K562 (cell line): ENCODE measurements around the gene NEK5. TPM values are rescaled to one million over a fixed set of nuclear protein-coding genes. Genes with fewer than 3 reads are reported as not detected.

Experiments used
- ATAC-seq: fragments of 200-7000 bp; cut with Tn5 transposase; 3 replicates; pipeline ENCODE4 v1.9.1; 2020; ENCODE audit warnings: moderate library complexity
- BruUV-seq: library from RNA; stranded (reverse); fragments of 400-500 nt; replicated peaks from 2 replicates; lab custom pipeline; 2021; lab: Mats Ljungman, UMichigan
- CTCF ChIA-PET: fragments of 300-600 bp; formaldehyde crosslinking; extraction: SDS; loops from one replicate; lab custom pipeline; 2021; ENCODE audit warnings: low intra/inter-chr PET ratio; lab: Yijun Ruan, JAX
- POLR2A ChIA-PET: fragments of 300-600, 350-650 bp; sonication (Branson Sonifier 250); formaldehyde crosslinking; extraction: SDS; loops from one replicate; lab custom pipeline; 2021; ENCODE audit warnings: antibody characterized with exemption, inconsistent platforms; lab: Yijun Ruan, JAX
- DNase-seq, 4 experiments: peaks; one replicate each; pipeline versions ENCODE4 v3.0.0 to v3.0.0-alpha.2; 2011 to 2018; ENCODE audit warnings: low spot score in 3 of 4, mixed read lengths in 3 of 4; ENCODE audit errors: extremely low read depth in 1 of 4
- FAIRE-seq: peaks from 2 replicates; lab custom pipeline; 2011; peaks lifted over from hg19 to GRCh38; lab: Jason Lieb, UNC
- H2AFZ ChIP-seq: 2 replicates; pipeline ENCODE4 v1.6.0; 2011; ENCODE audit warnings: low read depth, low read length, control low read depth, inconsistent platforms
- H3K27ac ChIP-seq: fragments of 200-600 bp; 3 replicates; pipeline ENCODE4 v1.8.0; 2011; ENCODE audit warnings: low read depth, mild to moderate bottlenecking, control low read depth, inconsistent platforms, low read length, moderate library complexity, mixed read lengths; ENCODE audit errors: extremely low read depth
- H3K27me3 ChIP-seq, 2 experiments: fragments of 300-600 bp in 1 of 2; 2 replicates in 1 of 2; 3 replicates in 1 of 2; pipeline versions ENCODE4 v1.6.0 to v1.8.0; 2011; ENCODE audit warnings: inconsistent platforms in 2 of 2, low read length in 2 of 2, mild to moderate bottlenecking in 1 of 2, mixed read lengths in 1 of 2, moderate library complexity in 1 of 2; ENCODE audit not compliant: control insufficient read depth in 2 of 2, insufficient read depth in 2 of 2
- H3K36me3 ChIP-seq: fragments of 300-600 bp; 3 replicates; pipeline ENCODE4 v1.8.0; 2011; ENCODE audit warnings: mild to moderate bottlenecking, low read length, inconsistent platforms; ENCODE audit not compliant: control insufficient read depth, insufficient read depth
- H3K4me1 ChIP-seq, 2 experiments: fragments of 200-600 bp in 1 of 2; replicated peaks in 1 of 2; 2 replicates in 1 of 2; 3 replicates in 1 of 2; pipeline versions ENCODE4 v1.5.1 to v1.8.0; 2011; ENCODE audit warnings: inconsistent platforms in 2 of 2, low read length in 2 of 2, mild to moderate bottlenecking in 1 of 2, mixed read lengths in 1 of 2, moderate library complexity in 1 of 2; ENCODE audit not compliant: control insufficient read depth in 2 of 2, insufficient read depth in 2 of 2
- H3K4me2 ChIP-seq: 2 replicates; pipeline ENCODE4 v1.6.1; 2011; ENCODE audit warnings: low read length, control low read depth, inconsistent platforms, mixed read lengths; ENCODE audit not compliant: insufficient read depth
- H3K4me3 ChIP-seq: fragments of 200-600 bp; sonication (generic), shearing (Covaris generic); 2 replicates; pipeline ENCODE4 v1.5.1; 2016; ENCODE audit warnings: control low read depth, inconsistent platforms
- H3K79me2 ChIP-seq: fragments of 200-600 bp; 3 replicates; pipeline ENCODE4 v1.8.0; 2011; ENCODE audit warnings: low read length, inconsistent platforms; ENCODE audit not compliant: control insufficient read depth, insufficient read depth
- H3K9ac ChIP-seq, 2 experiments: 2 replicates each; pipeline versions ENCODE4 v1.6.0 to v1.6.1; 2011; ENCODE audit warnings: low read depth in 2 of 2, low read length in 2 of 2, control low read depth in 1 of 2, inconsistent platforms in 1 of 2, mild to moderate bottlenecking in 1 of 2, mixed read lengths in 1 of 2; ENCODE audit not compliant: insufficient read depth in 1 of 2
- H3K9me1 ChIP-seq: one replicate; pipeline ENCODE4 v1.6.0; 2011; ENCODE audit warnings: inconsistent platforms, mild to moderate bottlenecking, low read length, moderate library complexity; ENCODE audit not compliant: control insufficient read depth, insufficient read depth
- H3K9me3 ChIP-seq: replicated peaks from 2 replicates; pipeline ENCODE4 v1.5.1; 2011; ENCODE audit warnings: low read depth, low read length, inconsistent platforms; ENCODE audit not compliant: control insufficient read depth, insufficient read depth
- H4K20me1 ChIP-seq: replicated peaks from 2 replicates; pipeline ENCODE4 v1.6.1; 2011; ENCODE audit warnings: low read length, inconsistent platforms, mixed read lengths; ENCODE audit not compliant: control insufficient read depth, insufficient read depth
- CEBPZ ChIP-seq: fragments of 150-350 bp; IDR thresholded peaks from 2 replicates; pipeline ENCODE4 v1.6.1; 2014; ENCODE audit warnings: low read depth, mild to moderate bottlenecking, low read length, borderline replicate concordance
- ETV1 ChIP-seq: fragments of 450-650 bp; conservative IDR thresholded peaks from 2 replicates; pipeline ENCODE4 v1.6.1; 2016; ENCODE audit warnings: missing genetic modification characterization, control low read depth, low read depth, missing compliant biosample characterization
- JUNB ChIP-seq: fragments of 450-650 bp; formaldehyde crosslinking; conservative IDR thresholded peaks from 2 replicates; pipeline ENCODE4 v1.4.0; 2020; ENCODE audit warnings: mild to moderate bottlenecking
- PURB ChIP-seq: sonication (generic); formaldehyde crosslinking; IDR thresholded peaks from 2 replicates; pipeline ENCODE4 v1.9.0; 2021; ENCODE audit warnings: low read depth, mild to moderate bottlenecking, missing genetic modification reagents
- RUNX1 ChIP-seq: sonication (generic); IDR thresholded peaks from 2 replicates; pipeline ENCODE4 v1.6.1; 2016; ENCODE audit warnings: antibody characterized with exemption, low read depth
- SIN3A ChIP-seq, 2 experiments: fragments of 150-350 bp in 1 of 2; IDR thresholded peaks; 2 replicates each; pipeline ENCODE4 v1.6.1; 2011 to 2016; ENCODE audit warnings: borderline replicate concordance in 2 of 2, low read depth in 2 of 2, low read length in 2 of 2, mild to moderate bottlenecking in 2 of 2, moderate library complexity in 2 of 2; ENCODE audit not compliant: control insufficient read depth in 1 of 2
- TARDBP ChIP-seq: fragments of 450-650 bp; IDR thresholded peaks from 2 replicates; pipeline ENCODE4 v1.6.1; 2016
- ZFP1 ChIP-seq: fragments of 450-650 bp; formaldehyde crosslinking; IDR thresholded peaks from 2 replicates; pipeline ENCODE4 v1.4.0; 2020; ENCODE audit warnings: mild to moderate bottlenecking, mixed read lengths
- WGBS: fragments of 100-300 bp; shearing (Covaris generic); methylation state at CpG from one replicate; pipeline ENCODE4 v1.1.6; 2016; ENCODE audit warnings: low coverage, mixed read lengths; ENCODE audit not compliant: insufficient coverage; ENCODE audit errors: missing lambda C conversion rate; 5-methylcytosine and 5-hydroxymethylcytosine counted together
- in situ Hi-C: fragments of 300-500 bp; cut with MboI; formaldehyde crosslinking; loops from 4 replicates; pipeline ENCODE4 v1.15.0; 2018; ENCODE audit warnings: inconsistent platforms, mixed read lengths
- intact Hi-C: fragments of 100-400 bp; cut with micrococcal nuclease; formaldehyde crosslinking; loops from 2 replicates; pipeline ENCODE4 v1.14.2; 2022
- polyA plus RNA-seq, 8 experiments: library from polyadenylated mRNA; depleted of rRNA in 4 of 8; stranded (reverse) in 5 of 8; unstranded in 3 of 8; fragments of >200 nt; fragmentation: Nextera tagmentation in 2 of 8; fragmentation: Illumina TruSeq in 1 of 8; extraction: Ambion mirVana in 2 of 8; extraction: Trizol in 1 of 8; gene quantifications; 2 replicates each; pipeline versions ENCODE4 v1.2.1 to v1.2.3, GENCODE V29; 2011 to 2014; ENCODE audit warnings: inconsistent platforms in 1 of 8, missing spikeins in 1 of 8
- total RNA-seq, 7 experiments: library from RNA; depleted of rRNA in 6 of 7; stranded (reverse); fragments of >200 nt in 6 of 7; fragmentation: Illumina TruSeq in 2 of 7; extraction: Trizol in 2 of 7; gene quantifications; 2 replicates each; pipeline versions ENCODE4 v1.2.1 to v1.2.3, GENCODE V29; 2011 to 2021; ENCODE audit warnings: low replicate concordance in 1 of 7

Gene NEK5
- total and polyA plus RNA-seq, 9 of the 15 experiments (the other 6 are each of a cell fraction or from before 2014, with no cell fraction given) = 0.09 to 0.44 (median 0.33) TPM

GRCh38 chr13:52156724-52157261 lies 27.9 kb upstream of the NEK5 start:
- ChIA-PET POLR2A (interaction anchor here (0.8 to 1.3 kb wide), 3 partner anchors 10 to 40 kb away, joined by 3 to 5 read pairs (median 4); no protein-coding TSS in a partner anchor), CTCF (no interaction called here)
- Histone ChIP-seq H3K9me1 (no peaks in the 10 kb centered on the region), H4K20me1 (no peaks in the 10 kb centered on the region), H3K27ac (no peak overlapping the region), H3K9me3 (no peaks in the 10 kb centered on the region), H3K9ac (no peak overlapping the region), H3K4me3 (no peak overlapping the region), H3K4me2 (no peak overlapping the region), H3K27me3 (no peaks in the 10 kb centered on the region), H2AFZ (no peak overlapping the region), H3K79me2 (no peaks in the 10 kb centered on the region), H3K4me1 (peaks cover 2 to 10% of the 10 kb centered on the region in 2 experiments; a peak in 3 of 5 replicates), H3K36me3 (no peaks in the 10 kb centered on the region)
- WGBS = 0% methylated on average over 1 of the region's 1 CpG
- no peak for ATAC-seq
- DNase-seq = no peak
- FAIRE-seq = no peak
- in situ Hi-C loops = no loop called here
- TF ChIP-seq SIN3A (IDR thresholded peaks at IDR 0.05; ENCODE audit: borderline replicate concordance in 2 of 2, control insufficient read depth in 1 of 2, low read depth in 2 of 2, low read length in 2 of 2) (no peak), TARDBP (no peak), ETV1 (tag) (no peak), ZFP1 (CRISPR knock-in tag) (no peak)
- BruUV-seq = no TSS peak
- intact Hi-C loops = loop anchor here (10.0 kb wide), 1 partner anchor 298 kb away; the partner anchor contains the start of genes CKAP2 and VPS36

- Histone ChIP-seq H3K9me1 (no peaks in the 10 kb centered on the region), H3K4me1 (peaks cover 2 to 10% of the 10 kb centered on the region in 2 experiments; a peak in 3 of 5 replicates), H3K27ac (no peak overlapping the region), H3K4me2 (no peak overlapping the region), H3K36me3 (no peaks in the 10 kb centered on the region), H3K79me2 (no peaks in the 10 kb centered on the region), H4K20me1 (no peaks in the 10 kb centered on the region), H2AFZ (no peak overlapping the region), H3K9me3 (no peaks in the 10 kb centered on the region), H3K27me3 (no peaks in the 10 kb centered on the region), H3K4me3 (no peak overlapping the region), H3K9ac (no peak overlapping the region)
- DNase-seq (no peak), FAIRE-seq (no peak), ATAC-seq (no peak)
- intact Hi-C loops (loop anchor here (10.0 kb wide), 1 partner anchor 300 kb away; the partner anchor contains the start of genes CKAP2 and VPS36), in situ Hi-C loops (no loop called here)
- ChIA-PET CTCF (no interaction called here), POLR2A (no interaction called here)
- WGBS = 45% methylated on average over 1 of the region's 1 CpG
- BruUV-seq = no TSS peak
- no peak for TF ChIP-seq RUNX1
- TF ChIP-seq JUNB (CRISPR knock-in tag) = no peak
- TF ChIP-seq PURB = no peak
- no peak for TF ChIP-seq CEBPZ
Measured at GRCh38 chr13:52155177-52155576, 26.3 kb upstream of the NEK5 start.
